OCI-LY7 (cell line): ENCODE results near the gene SPIRE2. TPM values are rescaled to one million over a fixed set of nuclear protein-coding genes. Genes with fewer than 3 reads are reported as not detected.
"Not testable (repeated sequence)": the region's sequence is repeated elsewhere in the genome, so short reads cannot be mapped to it uniquely, and the experiment has no call there.

ENCODE experiments used
- BruUV-seq: library from RNA; stranded (reverse); fragments of 400-500 nt; replicated peaks from 2 replicates; lab custom pipeline; 2021; lab: Mats Ljungman, UMichigan
- CTCF ChIA-PET: fragments of 300-600 bp; sonication (Branson Sonifier 250); formaldehyde crosslinking; loops from one replicate; lab custom pipeline; 2022; ENCODE audit warnings: antibody characterized with exemption; ENCODE audit not compliant: unreplicated experiment; lab: Charles Lee
- POLR2A ChIA-PET: fragments of 300-600 bp; sonication (Branson Sonifier 250); formaldehyde crosslinking; loops from one replicate; lab custom pipeline; 2022; ENCODE audit warnings: antibody characterized with exemption; lab: Charles Lee
- DNase-seq: peaks from one replicate; pipeline ENCODE4 v3.0.0-alpha.2; 2015; ENCODE audit warnings: low spot score
- H2AFZ ChIP-seq: fragments of 200-600 bp; sonication (generic), shearing (Covaris generic); 2 replicates; pipeline ENCODE4 v1.6.1; 2014; ENCODE audit warnings: mild to moderate bottlenecking, antibody characterized with exemption, low read length, moderate library complexity
- H3K27ac ChIP-seq: fragments of 200-600 bp; sonication (generic); 2 replicates; pipeline ENCODE4 v1.5.1; 2014; ENCODE audit warnings: mixed run types, low read depth, mild to moderate bottlenecking, moderate library complexity, low read length, inconsistent platforms; ENCODE audit not compliant: poor library complexity, severe bottlenecking
- H3K36me3 ChIP-seq: fragments of 200-600 bp; sonication (generic); 2 replicates; pipeline ENCODE4 v1.6.1; 2014; ENCODE audit warnings: mild to moderate bottlenecking, antibody characterized with exemption, low read length, moderate library complexity, mixed read lengths; ENCODE audit not compliant: insufficient read depth
- H3K4me1 ChIP-seq: fragments of 200-600 bp; sonication (generic); 2 replicates; pipeline ENCODE4 v1.5.1; 2014; ENCODE audit warnings: mild to moderate bottlenecking, low read length; ENCODE audit not compliant: insufficient read depth, poor library complexity, severe bottlenecking
- H3K4me2 ChIP-seq: fragments of 200-600 bp; sonication (generic); 2 replicates; pipeline ENCODE4 v1.6.1; 2014; ENCODE audit warnings: mild to moderate bottlenecking, low read length
- H3K4me3 ChIP-seq: fragments of 200-600 bp; sonication (generic); 2 replicates; pipeline ENCODE4 v1.5.1; 2014; ENCODE audit warnings: mild to moderate bottlenecking, low read depth, low read length; ENCODE audit not compliant: poor library complexity, severe bottlenecking
- H3K79me2 ChIP-seq: fragments of 200-600 bp; sonication (generic); 2 replicates; pipeline ENCODE4 v1.6.1; 2016; ENCODE audit warnings: low read depth, mild to moderate bottlenecking, low read length, moderate library complexity, mixed read lengths; ENCODE audit not compliant: insufficient read depth
- H3K9me2 ChIP-seq: fragments of 200-600 bp; sonication (generic); 2 replicates; pipeline ENCODE4 v1.6.1; 2016; ENCODE audit warnings: mild to moderate bottlenecking, low read length, mixed read lengths; ENCODE audit not compliant: insufficient read depth
- H3K9me3 ChIP-seq: fragments of 200-600 bp; sonication (generic); 2 replicates; pipeline ENCODE4 v1.6.1; 2014; ENCODE audit warnings: mild to moderate bottlenecking, mixed run types, low read length, mixed read lengths
- H4K20me1 ChIP-seq: fragments of 200-600 bp; sonication (generic); 2 replicates; pipeline ENCODE4 v1.6.1; 2014; ENCODE audit warnings: mild to moderate bottlenecking, antibody characterized with exemption, low read length, moderate library complexity, mixed read lengths; ENCODE audit not compliant: insufficient read depth
- EZH2phosphoT487 ChIP-seq: fragments of 200-600 bp; sonication (generic); IDR thresholded peaks from 2 replicates; pipeline ENCODE4 v1.6.1; 2018; ENCODE audit warnings: low read depth, borderline replicate concordance, mild to moderate bottlenecking, mixed run types, antibody characterized with exemption, low read length, moderate library complexity, mixed read lengths
- intact Hi-C: fragments of 100-400 bp; cut with micrococcal nuclease; formaldehyde crosslinking; loops from one replicate; pipeline ENCODE4 v1.10.0; 2022; ENCODE audit not compliant: unreplicated experiment
- total RNA-seq, 2 experiments: library from RNA; depleted of rRNA in 1 of 2; stranded (reverse); fragments of >200 nt in 1 of 2; shearing (Covaris generic) in 1 of 2; gene quantifications; 2 replicates each; pipeline ENCODE4 v1.2.3, GENCODE V29; 2014 to 2022
- TF ChIP-seq, protein P1 (sequence below): fragments of 200-600 bp; sonication (generic); conservative IDR thresholded peaks from 2 replicates; pipeline ENCODE4 v1.5.1; 2014; ENCODE audit warnings: mild to moderate bottlenecking, antibody characterized with exemption, low read length, moderate library complexity, mixed read lengths

Gene SPIRE2
- total RNA-seq, 2 experiments from 2014 or later, result 7.1 to 48.5 TPM

DNA sequence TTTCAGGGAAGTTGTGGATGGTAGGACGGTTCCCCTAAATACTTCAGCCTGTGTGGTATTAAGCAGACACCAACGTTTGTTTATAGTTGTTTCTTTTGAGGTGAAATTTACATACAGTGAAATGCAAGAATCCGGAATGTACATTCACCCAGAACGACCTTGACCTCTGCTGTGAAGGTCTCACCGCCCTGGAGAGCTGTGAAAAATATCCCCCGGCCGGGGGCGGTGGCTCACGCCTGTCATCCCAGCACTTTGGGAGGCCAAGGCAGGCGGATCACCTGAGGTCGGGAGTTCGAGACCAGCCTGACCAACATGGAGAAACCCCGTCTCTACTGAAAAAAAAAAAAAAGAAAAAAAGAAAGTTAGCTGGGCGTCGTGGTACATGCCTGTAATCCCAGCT lies 8.2 kb downstream of the SPIRE2 start:
- H4K20me1 ChIP-seq, DNase-seq, H2AFZ ChIP-seq, H3K4me2 ChIP-seq, H3K79me2 ChIP-seq, H3K27ac ChIP-seq, BruUV-seq, intact Hi-C loops, H3K4me3 ChIP-seq, H3K9me3 ChIP-seq, H3K9me2 ChIP-seq, H3K36me3 ChIP-seq, CTCF ChIA-PET: not testable (repeated sequence)
- peaks cover 41% of the 10 kb centered on the region for H3K4me1 ChIP-seq
- POLR2A ChIA-PET, result interaction anchor here (1.1 to 1.5 kb wide), 3 partner anchors 20 to 137 kb away, joined by 4 to 6 read pairs (median 4); partner anchors contain the start of gene FANCA

DNA sequence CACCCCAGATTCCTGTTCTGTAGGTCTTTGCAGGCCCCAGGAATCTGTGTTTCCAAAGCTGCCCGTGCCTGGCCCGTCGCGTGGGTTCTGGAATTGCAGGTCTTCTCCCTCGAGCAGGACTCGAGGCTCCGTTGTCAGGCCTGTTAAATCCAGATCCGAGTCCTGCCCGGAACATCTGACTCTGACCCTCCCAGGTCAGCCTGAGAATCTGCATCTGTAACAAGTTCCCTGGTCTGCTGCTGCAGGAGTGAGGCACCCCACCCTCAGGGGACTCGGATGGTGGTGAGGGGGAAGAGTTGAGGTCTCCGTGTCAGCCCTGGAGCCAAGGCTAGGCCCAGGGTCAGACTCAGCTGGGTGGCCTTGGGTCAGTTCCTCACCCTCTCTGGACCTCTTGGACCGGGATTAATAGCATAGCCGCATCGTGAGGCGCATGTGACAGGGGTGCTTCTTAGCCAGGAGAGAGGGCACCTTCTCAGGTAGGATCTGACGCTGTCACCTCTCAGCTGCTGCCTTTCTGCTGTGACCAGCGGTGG lies 8.8 kb downstream of the SPIRE2 start:
- no peak for TF ChIP-seq EZH2phosphoT487
- TF ChIP-seq, protein P1, sequence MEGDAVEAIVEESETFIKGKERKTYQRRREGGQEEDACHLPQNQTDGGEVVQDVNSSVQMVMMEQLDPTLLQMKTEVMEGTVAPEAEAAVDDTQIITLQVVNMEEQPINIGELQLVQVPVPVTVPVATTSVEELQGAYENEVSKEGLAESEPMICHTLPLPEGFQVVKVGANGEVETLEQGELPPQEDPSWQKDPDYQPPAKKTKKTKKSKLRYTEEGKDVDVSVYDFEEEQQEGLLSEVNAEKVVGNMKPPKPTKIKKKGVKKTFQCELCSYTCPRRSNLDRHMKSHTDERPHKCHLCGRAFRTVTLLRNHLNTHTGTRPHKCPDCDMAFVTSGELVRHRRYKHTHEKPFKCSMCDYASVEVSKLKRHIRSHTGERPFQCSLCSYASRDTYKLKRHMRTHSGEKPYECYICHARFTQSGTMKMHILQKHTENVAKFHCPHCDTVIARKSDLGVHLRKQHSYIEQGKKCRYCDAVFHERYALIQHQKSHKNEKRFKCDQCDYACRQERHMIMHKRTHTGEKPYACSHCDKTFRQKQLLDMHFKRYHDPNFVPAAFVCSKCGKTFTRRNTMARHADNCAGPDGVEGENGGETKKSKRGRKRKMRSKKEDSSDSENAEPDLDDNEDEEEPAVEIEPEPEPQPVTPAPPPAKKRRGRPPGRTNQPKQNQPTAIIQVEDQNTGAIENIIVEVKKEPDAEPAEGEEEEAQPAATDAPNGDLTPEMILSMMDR, result no peak
- no peaks in the 10 kb centered on the region for H3K79me2 ChIP-seq
- peak overlapping the region; percentile 49 for H3K4me3 ChIP-seq
- ChIA-PET CTCF (interaction anchor here (1.0 kb wide), 1 partner anchor 23 kb away, joined by 3 read pairs; no protein-coding TSS in a partner anchor), POLR2A (interaction anchor here (1.1 to 1.7 kb wide), 4 partner anchors 14 to 136 kb away, joined by 3 to 6 read pairs (median 4); partner anchors contain the start of gene FANCA)
- DNase-seq, result no peak
- peak overlapping the region; percentile 72 for H2AFZ ChIP-seq
- peak overlapping the region; percentile 70 for H3K27ac ChIP-seq
- intact Hi-C loops, result no loop called here
- H3K4me1 ChIP-seq, result peaks cover 44% of the 10 kb centered on the region
- peak overlapping the region; percentile 75 for H3K4me2 ChIP-seq
- BruUV-seq, result no TSS peak
- no peaks in the 10 kb centered on the region; the same call in 1 of the 2 replicates for H3K36me3 ChIP-seq
- no peaks in the 10 kb centered on the region for H3K9me2 ChIP-seq
- no peaks in the 10 kb centered on the region for H4K20me1 ChIP-seq
- no peaks in the 10 kb centered on the region for H3K9me3 ChIP-seq

DNA sequence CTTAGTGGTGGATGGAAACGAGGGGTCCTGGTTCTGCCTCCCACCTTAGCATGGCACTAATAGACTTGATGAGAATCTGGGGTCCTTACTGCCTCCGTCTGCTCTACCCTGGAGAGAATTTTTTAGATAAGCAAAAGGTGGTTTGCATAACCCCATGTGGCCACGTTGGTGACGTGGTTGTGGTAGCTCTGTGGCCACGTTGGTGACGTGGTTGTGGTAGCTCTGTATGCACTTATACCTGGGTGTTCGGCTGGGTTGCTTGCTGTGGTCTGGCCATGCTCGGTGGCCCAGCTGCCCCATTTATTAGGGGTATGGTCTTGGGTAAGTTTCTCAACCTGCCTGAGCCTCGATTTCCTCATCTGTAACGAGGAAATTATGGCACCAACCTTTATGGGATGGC lies 13.0 kb downstream of the SPIRE2 start:
- intact Hi-C loops, result no loop called here
- no peaks in the 10 kb centered on the region for H3K79me2 ChIP-seq
- no peak overlapping the region for H3K4me3 ChIP-seq
- H3K4me2 ChIP-seq, result peak overlapping the region; percentile 1; the same call in 1 of the 2 replicates
- no TSS peak for BruUV-seq
- H4K20me1 ChIP-seq, result no peaks in the 10 kb centered on the region
- no peaks in the 10 kb centered on the region for H3K36me3 ChIP-seq
- no peak overlapping the region for H2AFZ ChIP-seq
- no peaks in the 10 kb centered on the region for H3K9me2 ChIP-seq
- ChIA-PET POLR2A (interaction anchor here (0.7 kb wide), 1 partner anchor 62 kb away, joined by 6 read pairs; no protein-coding TSS in a partner anchor), CTCF (no interaction called here)
- TF ChIP-seq, protein P1, result no peak
- TF ChIP-seq EZH2phosphoT487, result no peak
- H3K4me1 ChIP-seq, result peaks cover 83% of the 10 kb centered on the region
- H3K27ac ChIP-seq, result peak overlapping the region; percentile 26
- peak; percentile 44 for DNase-seq
- no peaks in the 10 kb centered on the region for H3K9me3 ChIP-seq
